SU-DHL-6 (cell line): ENCODE data around the gene ATP9A.

Source experiments
- H2AFZ ChIP-seq: fragments of 200-600 bp; sonication (generic); 2 replicates; pipeline ENCODE4 v1.6.1; 2014; ENCODE audit warnings: low read depth, mild to moderate bottlenecking, moderate library complexity, mixed read lengths, antibody characterized with exemption, low read length; ENCODE audit not compliant: severe bottlenecking
- H3F3A ChIP-seq: fragments of 200-600 bp; shearing (Covaris generic); 2 replicates; pipeline ENCODE4 v1.6.0; 2016; ENCODE audit warnings: antibody characterized with exemption, mild to moderate bottlenecking; ENCODE audit not compliant: insufficient read depth
- H3K27ac ChIP-seq: fragments of 200-600 bp; sonication (generic); 2 replicates; pipeline ENCODE4 v1.5.1; 2016; ENCODE audit warnings: low read depth, mild to moderate bottlenecking, low read length, moderate library complexity, mixed read lengths
- H3K27me3 ChIP-seq: fragments of 200-600 bp; sonication (generic), shearing (Covaris generic); 2 replicates; pipeline ENCODE4 v1.6.0; 2014; ENCODE audit warnings: mild to moderate bottlenecking, low read length
- H3K36me3 ChIP-seq: fragments of 200-600 bp; sonication (generic); 2 replicates; pipeline ENCODE4 v1.6.1; 2014; ENCODE audit warnings: mild to moderate bottlenecking, low read length, mixed read lengths
- H3K4me2 ChIP-seq: fragments of 300-600, 200-600 bp; shearing (Covaris generic), sonication (generic); 2 replicates; pipeline ENCODE4 v1.6.0; 2014; ENCODE audit warnings: low read length, low read depth, mild to moderate bottlenecking; ENCODE audit not compliant: poor library complexity, severe bottlenecking
- H3K4me3 ChIP-seq: fragments of 200-600 bp; sonication (generic); 2 replicates; pipeline ENCODE4 v1.5.1; 2014; ENCODE audit warnings: antibody characterized with exemption, low read length, mild to moderate bottlenecking, mixed read lengths; ENCODE audit not compliant: insufficient read depth, poor library complexity, severe bottlenecking
- H3K79me2 ChIP-seq: fragments of 200-600 bp; sonication (generic); 2 replicates; pipeline ENCODE4 v1.6.1; 2014; ENCODE audit warnings: mild to moderate bottlenecking, low read length, moderate library complexity; ENCODE audit not compliant: insufficient read depth
- H3K9ac ChIP-seq: fragments of 200-600 bp; sonication (generic); 2 replicates; pipeline ENCODE4 v1.7.0; 2014; ENCODE audit warnings: mild to moderate bottlenecking, low read length
- H3K9me2 ChIP-seq: fragments of 200-600 bp; sonication (generic); replicated peaks from 2 replicates; pipeline ENCODE4 v1.6.1; 2014; ENCODE audit warnings: low read length; ENCODE audit not compliant: insufficient read depth
- H3K9me3 ChIP-seq: fragments of 200-600 bp; sonication (generic); 2 replicates; pipeline ENCODE4 v1.6.1; 2014; ENCODE audit warnings: low read length, mixed read lengths; ENCODE audit not compliant: insufficient read depth
- H4K20me1 ChIP-seq: fragments of 200-600 bp; sonication (generic); 2 replicates; pipeline ENCODE4 v1.6.1; 2014; ENCODE audit warnings: low read depth, mild to moderate bottlenecking, antibody characterized with exemption, low read length, moderate library complexity, mixed read lengths
- CTCF ChIP-seq: fragments of 200-600 bp; sonication (generic); IDR thresholded peaks from one replicate; pipeline ENCODE4 v1.5.1; 2017; ENCODE audit warnings: antibody characterized with exemption, mild to moderate bottlenecking, low read length, moderate library complexity; ENCODE audit not compliant: insufficient read depth, poor library complexity, severe bottlenecking
- EZH2phosphoT487 ChIP-seq: fragments of 200-600 bp; sonication (generic), shearing (Covaris generic); conservative IDR thresholded peaks from 2 replicates; pipeline ENCODE4 v1.6.1; 2018; ENCODE audit warnings: mild to moderate bottlenecking, antibody characterized with exemption, low read length, moderate library complexity, mixed read lengths

Gene ATP9A

GRCh38 chr20:51698252-51698651 is 69.9 kb downstream of the ATP9A start:
- H3K27ac ChIP-seq: no peak overlapping the region

GRCh38 chr20:51697096-51697826 is 70.9 kb downstream of the ATP9A start:
- no peak overlapping the region for H3K27ac ChIP-seq
- H3K9ac ChIP-seq: no peak overlapping the region

More at GRCh38 chr20:51698252-51698651, 69.9 kb downstream of the ATP9A start:
- TF ChIP-seq CTCF (no peak), EZH2phosphoT487 (no peak)
- Histone ChIP-seq H3K9me3 (no peaks in the 10 kb centered on the region), H4K20me1 (no peaks in the 10 kb centered on the region), H2AFZ (no peak overlapping the region), H3K27me3 (no peaks in the 10 kb centered on the region), H3K36me3 (no peaks in the 10 kb centered on the region), H3K79me2 (no peaks in the 10 kb centered on the region), H3K4me3 (no peak overlapping the region), H3K9me2 (no peaks in the 10 kb centered on the region), H3F3A (no peaks in the 10 kb centered on the region), H3K9ac (no peak overlapping the region), H3K4me2 (no peak overlapping the region)

GRCh38 chr20:51696304-51697071 is 71.7 kb downstream of the ATP9A start:
- H3K9me3 ChIP-seq: no peaks in the 10 kb centered on the region
- H3K27me3 ChIP-seq: no peaks in the 10 kb centered on the region
- H3F3A ChIP-seq: no peaks in the 10 kb centered on the region
- H3K9me2 ChIP-seq: no peaks in the 10 kb centered on the region
- H3K79me2 ChIP-seq: no peaks in the 10 kb centered on the region
- no peak overlapping the region for H3K27ac ChIP-seq
- no peak overlapping the region for H3K9ac ChIP-seq
- TF ChIP-seq EZH2phosphoT487: no peak
- TF ChIP-seq CTCF: no peak
- no peaks in the 10 kb centered on the region for H3K36me3 ChIP-seq
- no peaks in the 10 kb centered on the region for H4K20me1 ChIP-seq
- no peak overlapping the region for H3K4me3 ChIP-seq
- H3K4me2 ChIP-seq: no peak overlapping the region
- H2AFZ ChIP-seq: no peak overlapping the region

More at GRCh38 chr20:51697096-51697826, 70.9 kb downstream of the ATP9A start:
- Histone ChIP-seq H3F3A (no peaks in the 10 kb centered on the region), H3K9me2 (no peaks in the 10 kb centered on the region), H3K9me3 (no peaks in the 10 kb centered on the region), H3K4me2 (no peak overlapping the region), H3K79me2 (no peaks in the 10 kb centered on the region), H3K4me3 (no peak overlapping the region), H3K27me3 (no peaks in the 10 kb centered on the region), H4K20me1 (no peaks in the 10 kb centered on the region), H2AFZ (no peak overlapping the region), H3K36me3 (no peaks in the 10 kb centered on the region)
- no peak for TF ChIP-seq EZH2phosphoT487
- no peak for TF ChIP-seq CTCF
